ENCODE results near the gene ZCCHC3.

ZCCHC3 gene

GRCh38 chr20:346640-347316, 49.4 kb downstream of the ZCCHC3 start, which contains the start of gene NRSN2:
Gene NRSN2, plus strand, starts transcription at chr20:347111. Its CDS starts 2,533 bp downstream, at chr20:349644.
- TF ChIP-seq CTCF (conservative IDR thresholded peaks at IDR 0.05; ENCODE audit: low read depth) = no peak
- DNase-seq (ENCODE audit: low spot score) = peak; percentile 80
- ChIA-PET CTCF (interaction anchor here (0.7 to 1.2 kb wide), 2 partner anchors 16 to 64 kb away, joined by 3 read pairs; no protein-coding TSS in a partner anchor), POLR2A (ENCODE audit: low non-redundant PET) (interaction anchor here (0.5 kb wide), 1 partner anchor 1069 kb away, joined by 3 read pairs; no protein-coding TSS in a partner anchor)
- H3K27ac ChIP-seq = peak within 1 kb of the TSS; percentile 96

GRCh38 chr20:347317-347639, 49.9 kb downstream of the ZCCHC3 start:
- ChIA-PET CTCF (interaction anchor here (0.8 to 1.2 kb wide), 2 partner anchors 17 to 66 kb away, joined by 3 read pairs; no protein-coding TSS in a partner anchor), POLR2A (ENCODE audit: low non-redundant PET) (interaction anchor here (0.5 kb wide), 1 partner anchor 1068 kb away, joined by 3 read pairs; no protein-coding TSS in a partner anchor)
- DNase-seq (ENCODE audit: low spot score) = no peak
- no peak for TF ChIP-seq CTCF (conservative IDR thresholded peaks at IDR 0.05; ENCODE audit: low read depth)
- H3K27ac ChIP-seq = peak overlapping the region; percentile 96

- peak overlapping the region; percentile 96 for H3K27ac ChIP-seq
- ChIA-PET POLR2A (ENCODE audit: low non-redundant PET) (interaction anchor here (0.5 kb wide), 1 partner anchor 1068 kb away, joined by 3 read pairs; no protein-coding TSS in a partner anchor), CTCF (interaction anchor here (0.6 to 0.8 kb wide), 2 partner anchors 36 to 67 kb away, joined by 3 read pairs; no protein-coding TSS in a partner anchor)
- DNase-seq (ENCODE audit: low spot score) = peak; percentile 99
- no peak for TF ChIP-seq CTCF (conservative IDR thresholded peaks at IDR 0.05; ENCODE audit: low read depth)
These were observed 50.5 kb downstream of the ZCCHC3 start for GRCh38 chr20:347640-348484.

DNA sequence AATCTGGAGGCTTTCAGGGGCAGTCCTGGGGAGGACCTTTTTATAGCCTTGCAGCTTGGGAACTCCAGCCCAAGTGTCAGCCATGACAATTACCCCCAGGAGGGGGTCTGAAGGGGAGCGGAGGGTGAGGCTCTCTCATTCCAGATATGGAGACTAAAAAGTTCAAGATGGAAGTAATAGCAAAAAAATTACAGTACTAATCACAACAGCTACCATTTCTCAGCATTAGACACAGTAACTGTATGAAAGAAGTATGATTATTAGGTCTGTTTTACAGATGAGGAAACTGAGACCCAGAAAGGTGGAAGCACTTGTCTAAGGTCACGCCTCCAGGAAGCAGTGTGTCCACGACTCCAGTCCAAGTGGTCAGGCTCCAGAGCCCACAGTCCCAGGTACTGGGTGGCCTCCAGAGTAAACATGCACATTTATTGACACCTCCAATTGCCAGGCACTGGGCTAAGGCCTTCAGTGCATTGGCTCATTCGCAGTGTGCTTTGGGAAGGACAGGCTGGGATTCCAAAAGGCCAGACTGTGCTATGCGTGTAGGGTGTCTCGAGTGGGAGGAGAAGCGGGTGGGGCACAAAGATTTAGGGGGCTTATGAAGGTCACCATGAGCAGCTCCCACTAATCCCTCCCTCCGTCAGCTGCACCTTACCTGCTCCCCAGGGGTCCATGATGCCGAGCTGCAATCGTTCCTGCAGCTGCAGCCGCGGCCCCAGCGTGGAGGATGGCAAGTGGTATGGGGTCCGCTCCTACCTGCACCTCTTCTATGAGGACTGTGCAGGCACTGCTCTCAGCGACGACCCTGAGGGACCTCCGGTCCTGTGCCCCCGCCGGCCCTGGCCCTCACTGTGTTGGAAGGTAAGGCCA, 51.8 kb downstream of the ZCCHC3 start:
- ChIA-PET CTCF (interaction anchor here (0.7 kb wide), 1 partner anchor 31 kb away, joined by 3 read pairs; no protein-coding TSS in a partner anchor), POLR2A (ENCODE audit: low non-redundant PET) (no interaction called here)
- peak overlapping the region; percentile 96 for H3K27ac ChIP-seq
- no peak for TF ChIP-seq CTCF (conservative IDR thresholded peaks at IDR 0.05; ENCODE audit: low read depth)
- no peak for DNase-seq (ENCODE audit: low spot score)

Measured in RWPE1 (cell line).